HepG2 (cell line): ENCODE data around the gene ZNF281. TPM values are rescaled to one million over a fixed set of nuclear protein-coding genes. Genes with fewer than 3 reads are reported as not detected.

Source experiments
- ATAC-seq: fragments of 200-7000 bp; cut with Tn5 transposase; 3 replicates; pipeline ENCODE4 v1.9.1; 2020; ENCODE audit warnings: mild to moderate bottlenecking, moderate library complexity
- BruUV-seq: library from RNA; stranded (reverse); fragments of 400-500 nt; replicated peaks from 2 replicates; lab custom pipeline; 2021; lab: Mats Ljungman, UMichigan
- CTCF ChIA-PET: fragments of 300-600 bp; formaldehyde crosslinking; extraction: SDS; loops from one replicate; lab custom pipeline; 2021; ENCODE audit warnings: low total read pairs, inconsistent platforms, low intra/inter-chr PET ratio; lab: Yijun Ruan, JAX
- POLR2A ChIA-PET: fragments of 350-600 bp; sonication (Branson Sonifier 250); formaldehyde crosslinking; loops from one replicate; lab custom pipeline; 2020; ENCODE audit warnings: antibody characterized with exemption, inconsistent platforms; lab: Yijun Ruan, JAX
- DNase-seq: peaks from one replicate; pipeline ENCODE4 v3.0.0-alpha.2; 2015; ENCODE audit warnings: low spot score
- FAIRE-seq: peaks from 3 replicates; lab custom pipeline; 2011; peaks lifted over from hg19 to GRCh38; lab: Jason Lieb, UNC
- H2AFZ ChIP-seq: one replicate; pipeline ENCODE4 v1.6.1; 2011; ENCODE audit warnings: low read length, inconsistent platforms
- H3K27ac ChIP-seq: fragments of 300-600 bp; 3 replicates; pipeline ENCODE4 v1.8.0; 2011; ENCODE audit warnings: mixed run types, mild to moderate bottlenecking, mixed read lengths, low read length, inconsistent platforms; ENCODE audit not compliant: insufficient read depth; ENCODE audit errors: extremely low read length
- H3K27me3 ChIP-seq, 2 experiments: fragments of 200-600 bp in 1 of 2; 2 replicates in 1 of 2; 3 replicates in 1 of 2; pipeline versions ENCODE4 v1.6.0 to v1.8.0; 2011; ENCODE audit warnings: low read length in 2 of 2, mild to moderate bottlenecking in 2 of 2, moderate library complexity in 2 of 2, inconsistent platforms in 1 of 2; ENCODE audit not compliant: insufficient read depth in 2 of 2, control insufficient read depth in 1 of 2
- H3K36me3 ChIP-seq, 2 experiments: fragments of 200-600 bp in 1 of 2; replicated peaks in 1 of 2; 2 replicates in 1 of 2; 3 replicates in 1 of 2; pipeline versions ENCODE4 v1.5.1 to v1.8.0; 2011; ENCODE audit warnings: low read length in 2 of 2, inconsistent platforms in 1 of 2; ENCODE audit not compliant: insufficient read depth in 2 of 2, control insufficient read depth in 1 of 2
- H3K4me1 ChIP-seq: 2 replicates; pipeline ENCODE4 v1.5.1; 2012; ENCODE audit warnings: low read length, inconsistent platforms; ENCODE audit not compliant: insufficient read depth
- H3K4me2 ChIP-seq: 2 replicates; pipeline ENCODE4 v1.6.0; 2011; ENCODE audit warnings: low read depth, low read length, inconsistent platforms
- H3K4me3 ChIP-seq, 3 experiments: fragments of 200-600 bp in 1 of 3; sonication (generic), shearing (Covaris generic) in 1 of 3; replicated peaks in 1 of 3; 2 replicates each; pipeline ENCODE4 v1.5.1; 2011 to 2016; ENCODE audit warnings: low read length in 3 of 3, inconsistent platforms in 2 of 3, low read depth in 2 of 3, mild to moderate bottlenecking in 2 of 3, control low read depth in 1 of 3, mixed read lengths in 1 of 3; ENCODE audit not compliant: insufficient read depth in 1 of 3
- H3K79me2 ChIP-seq: one replicate; pipeline ENCODE4 v1.6.1; 2011; ENCODE audit warnings: low read length, inconsistent platforms; ENCODE audit not compliant: insufficient read depth
- H3K9ac ChIP-seq: 2 replicates; pipeline ENCODE4 v1.6.0; 2011; ENCODE audit warnings: mild to moderate bottlenecking, low read depth, low read length, inconsistent platforms; ENCODE audit not compliant: insufficient read depth
- H3K9me3 ChIP-seq: 2 replicates; pipeline ENCODE4 v1.5.1; 2012; ENCODE audit warnings: mild to moderate bottlenecking, low read length
- H4K20me1 ChIP-seq: 2 replicates; pipeline ENCODE4 v1.6.0; 2011; ENCODE audit warnings: inconsistent platforms, mild to moderate bottlenecking, low read length, moderate library complexity; ENCODE audit not compliant: insufficient read depth
- AGO2 ChIP-seq: fragments of 200-400 bp; formaldehyde crosslinking; optimal IDR thresholded peaks from 2 replicates; pipeline ENCODE3; 2017; ENCODE audit warnings: mild to moderate bottlenecking, low read depth, low read length, moderate library complexity
- DDIT3 ChIP-seq: sonication (generic); formaldehyde crosslinking; IDR thresholded peaks from 2 replicates; pipeline ENCODE4 v1.4.0; 2020; ENCODE audit warnings: mild to moderate bottlenecking, missing genetic modification reagents
- GLI4 ChIP-seq: sonication (generic); formaldehyde crosslinking; IDR thresholded peaks from 2 replicates; pipeline ENCODE4 v1.5.1; 2020; ENCODE audit warnings: missing genetic modification reagents, mild to moderate bottlenecking, moderate library complexity, borderline replicate concordance
- ISL2 ChIP-seq: sonication (generic); formaldehyde crosslinking; IDR thresholded peaks from 2 replicates; pipeline ENCODE4 v1.5.0; 2020; ENCODE audit warnings: missing genetic modification reagents
- NBN ChIP-seq: fragments of 450-650 bp; conservative IDR thresholded peaks from 2 replicates; pipeline ENCODE4 v1.6.1; 2017
- NFKBIZ ChIP-seq: IDR thresholded peaks from 2 replicates; pipeline ENCODE4 v1.6.1; 2018; ENCODE audit warnings: missing genetic modification reagents, missing compliant biosample characterization
- SPEN ChIP-seq: sonication (generic); formaldehyde crosslinking; IDR thresholded peaks from 2 replicates; pipeline ENCODE4 v1.5.1; 2020; ENCODE audit warnings: low read depth, mild to moderate bottlenecking, missing genetic modification reagents
- TOPORS ChIP-seq: sonication (generic); formaldehyde crosslinking; IDR thresholded peaks from 2 replicates; pipeline ENCODE4 v1.8.0; 2023; ENCODE audit warnings: mild to moderate bottlenecking, missing genetic modification reagents
- TRIM22 ChIP-seq: fragments of 450-650 bp; IDR thresholded peaks from 2 replicates; pipeline ENCODE4 v1.6.1; 2017
- ZNF17 ChIP-seq: sonication (generic); formaldehyde crosslinking; IDR thresholded peaks from 2 replicates; pipeline ENCODE4 v1.5.0; 2020; ENCODE audit warnings: mild to moderate bottlenecking, missing genetic modification reagents
- ZNF234 ChIP-seq: sonication (generic); formaldehyde crosslinking; conservative IDR thresholded peaks from 2 replicates; pipeline ENCODE4 v1.5.1; 2020; ENCODE audit warnings: mild to moderate bottlenecking, missing genetic modification reagents
- ZNF317 ChIP-seq: sonication (generic); formaldehyde crosslinking; IDR thresholded peaks from 2 replicates; pipeline ENCODE4 v1.5.0; 2020; ENCODE audit warnings: mild to moderate bottlenecking, missing genetic modification reagents
- ZNF556 ChIP-seq: sonication (generic); formaldehyde crosslinking; IDR thresholded peaks from 2 replicates; pipeline ENCODE4 v1.4.0; 2020; ENCODE audit warnings: mild to moderate bottlenecking, missing genetic modification reagents, borderline replicate concordance
- ZXDC ChIP-seq: sonication (generic); formaldehyde crosslinking; IDR thresholded peaks from 2 replicates; pipeline ENCODE4 v1.5.0; 2020; ENCODE audit warnings: mild to moderate bottlenecking, missing genetic modification reagents
- WGBS: methylation state at CpG from one replicate; pipeline ENCODE4 v1.1.6; 2017; ENCODE audit warnings: low lambda C conversion rate; 5-methylcytosine and 5-hydroxymethylcytosine counted together
- in situ Hi-C: cut with HindIII; loops from 2 replicates; pipeline ENCODE4 v1.10.0; 2017; ENCODE audit warnings: low pct_unique_long_range_greater_than_20kb; ENCODE audit not compliant: extremely low pct_ligation_motif_present
- intact Hi-C: fragments of 100-400 bp; cut with micrococcal nuclease; formaldehyde crosslinking; loops from one replicate; pipeline ENCODE4 v1.10.0; 2022; ENCODE audit not compliant: unreplicated experiment
- polyA plus RNA-seq, 8 experiments: library from polyadenylated mRNA; depleted of rRNA in 3 of 8; stranded (reverse) in 7 of 8; unstranded in 1 of 8; fragments of >200 nt; fragmentation: Illumina TruSeq in 4 of 8; extraction: Trizol in 4 of 8; gene quantifications; 2 replicates each; pipeline versions ENCODE4 v1.2.1 to v1.2.3, GENCODE V29; 2011 to 2016; ENCODE audit warnings: low read depth in 4 of 8, missing spikeins in 1 of 8, mixed read lengths in 1 of 8; ENCODE audit not compliant: insufficient read depth in 1 of 8
- total RNA-seq, 5 experiments: library from RNA; depleted of rRNA; stranded (reverse); fragments of >200 nt; fragmentation: Illumina TruSeq; extraction: Trizol; gene quantifications; 2 replicates each; pipeline ENCODE4 v1.2.3, GENCODE V29; 2016; ENCODE audit warnings: low read depth in 1 of 5
- TF ChIP-seq, protein P1 (sequence below), 2 experiments: sonication (generic) in 1 of 2; formaldehyde crosslinking in 1 of 2; IDR thresholded peaks; 2 replicates each; pipeline versions ENCODE4 v1.4.0 to v1.6.1; 2018 to 2020; ENCODE audit warnings: missing genetic modification reagents in 2 of 2, borderline replicate concordance in 1 of 2, low read depth in 1 of 2, mild to moderate bottlenecking in 1 of 2, missing biosample characterization in 1 of 2

ZNF281 gene
- total and polyA plus RNA-seq, 2 of the 13 experiments (the other 11 are each of a cell fraction or from before 2014, with no cell fraction given), result 7.7 to 20.6 TPM

DNA sequence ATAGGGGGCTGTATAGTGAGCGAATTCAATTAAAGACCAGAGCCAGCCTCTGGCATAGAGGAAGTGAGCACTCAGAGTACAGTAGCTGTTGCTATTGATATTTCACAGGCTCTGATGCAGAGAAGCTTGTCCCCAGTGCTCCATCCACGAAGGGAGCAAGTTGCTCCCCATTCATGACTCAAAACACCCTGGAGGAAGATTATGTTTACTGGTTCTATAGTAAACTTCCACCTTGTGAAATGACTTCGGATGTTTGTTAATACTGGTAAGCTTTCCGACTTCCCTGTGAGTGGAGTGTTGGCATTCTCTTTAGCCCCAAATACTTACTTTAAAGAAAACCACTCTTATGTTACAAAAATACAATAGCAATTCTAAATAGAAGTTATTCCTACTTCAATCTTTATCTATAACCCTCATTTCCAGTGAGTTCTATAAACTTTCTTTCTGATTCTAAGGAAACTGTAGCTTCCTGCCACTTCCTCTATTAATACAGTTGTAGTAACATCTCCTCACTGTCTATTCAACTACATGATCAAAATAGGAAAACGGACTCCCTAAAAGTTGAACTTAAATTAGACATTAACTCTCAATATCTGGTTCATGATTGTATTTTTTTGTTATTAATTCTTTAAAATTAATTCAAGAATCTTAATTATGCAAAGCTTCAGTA, 46.4 kb downstream of the ZNF281 start:
- ATAC-seq, result no peak
- no peak overlapping the region for H3K9ac ChIP-seq
- no TSS peak for BruUV-seq
- WGBS, result 89% methylated on average over 5 of the region's 5 CpGs
- H2AFZ ChIP-seq, result no peak overlapping the region
- no peak overlapping the region for H3K4me3 ChIP-seq
- intact Hi-C loops, result no loop called here
- H3K27me3 ChIP-seq, result no peaks in the 10 kb centered on the region
- CTCF ChIA-PET, result no interaction called here
- no peaks in the 10 kb centered on the region for H3K9me3 ChIP-seq
- H3K79me2 ChIP-seq, result no peaks in the 10 kb centered on the region
- POLR2A ChIA-PET, result interaction anchor here (3.3 kb wide), 1 partner anchor 9 kb away, joined by 15 read pairs; no protein-coding TSS in a partner anchor
- no peak overlapping the region for H3K4me2 ChIP-seq
- no peak for FAIRE-seq
- no peaks in the 10 kb centered on the region for H4K20me1 ChIP-seq
- H3K36me3 ChIP-seq, result no peaks in the 10 kb centered on the region; a peak in 1 of 5 replicates
- H3K27ac ChIP-seq, result peak overlapping the region; percentile 53
- TF ChIP-seq GLI4 (CRISPR knock-in tag), result no peak
- TF ChIP-seq ISL2 (CRISPR knock-in tag), result no peak
- TF ChIP-seq, protein P1, sequence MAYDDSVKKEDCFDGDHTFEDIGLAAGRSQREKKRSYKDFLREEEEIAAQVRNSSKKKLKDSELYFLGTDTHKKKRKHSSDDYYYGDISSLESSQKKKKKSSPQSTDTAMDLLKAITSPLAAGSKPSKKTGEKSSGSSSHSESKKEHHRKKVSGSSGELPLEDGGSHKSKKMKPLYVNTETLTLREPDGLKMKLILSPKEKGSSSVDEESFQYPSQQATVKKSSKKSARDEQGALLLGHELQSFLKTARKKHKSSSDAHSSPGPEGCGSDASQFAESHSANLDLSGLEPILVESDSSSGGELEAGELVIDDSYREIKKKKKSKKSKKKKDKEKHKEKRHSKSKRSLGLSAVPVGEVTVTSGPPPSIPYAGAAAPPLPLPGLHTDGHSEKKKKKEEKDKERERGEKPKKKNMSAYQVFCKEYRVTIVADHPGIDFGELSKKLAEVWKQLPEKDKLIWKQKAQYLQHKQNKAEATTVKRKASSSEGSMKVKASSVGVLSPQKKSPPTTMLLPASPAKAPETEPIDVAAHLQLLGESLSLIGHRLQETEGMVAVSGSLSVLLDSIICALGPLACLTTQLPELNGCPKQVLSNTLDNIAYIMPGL (CRISPR knock-in tag; IDR thresholded peaks at IDR 0.05; ENCODE audit: borderline replicate concordance in 1 of 2, low read depth in 1 of 2), result no peak
- TF ChIP-seq DDIT3 (CRISPR knock-in tag), result no peak
- no peak for TF ChIP-seq AGO2
- no peak for TF ChIP-seq TRIM22
- TF ChIP-seq NFKBIZ (CRISPR knock-in tag), result no peak
- TF ChIP-seq ZNF17, result no peak
- TF ChIP-seq TOPORS (CRISPR knock-in tag), result no peak
- no peak for TF ChIP-seq ZNF556 (CRISPR knock-in tag)
- no peak for TF ChIP-seq ZNF234
- TF ChIP-seq NBN, result no peak
- TF ChIP-seq ZXDC (CRISPR knock-in tag), result no peak
- TF ChIP-seq SPEN, result no peak
- no peak for TF ChIP-seq ZNF317 (CRISPR knock-in tag)
- in situ Hi-C loops, result no loop called here
- no peak for DNase-seq
- H3K4me1 ChIP-seq, result peaks cover 60% of the 10 kb centered on the region
